T follicular helper cell (primary cell): Measurements from ENCODE around the gene SCP2D1.

Experiments
- DNase-seq: peaks from one replicate; pipeline ENCODE4 v3.0.0-alpha.2; 2020; ENCODE audit warnings: low read depth

Gene SCP2D1

DNA sequence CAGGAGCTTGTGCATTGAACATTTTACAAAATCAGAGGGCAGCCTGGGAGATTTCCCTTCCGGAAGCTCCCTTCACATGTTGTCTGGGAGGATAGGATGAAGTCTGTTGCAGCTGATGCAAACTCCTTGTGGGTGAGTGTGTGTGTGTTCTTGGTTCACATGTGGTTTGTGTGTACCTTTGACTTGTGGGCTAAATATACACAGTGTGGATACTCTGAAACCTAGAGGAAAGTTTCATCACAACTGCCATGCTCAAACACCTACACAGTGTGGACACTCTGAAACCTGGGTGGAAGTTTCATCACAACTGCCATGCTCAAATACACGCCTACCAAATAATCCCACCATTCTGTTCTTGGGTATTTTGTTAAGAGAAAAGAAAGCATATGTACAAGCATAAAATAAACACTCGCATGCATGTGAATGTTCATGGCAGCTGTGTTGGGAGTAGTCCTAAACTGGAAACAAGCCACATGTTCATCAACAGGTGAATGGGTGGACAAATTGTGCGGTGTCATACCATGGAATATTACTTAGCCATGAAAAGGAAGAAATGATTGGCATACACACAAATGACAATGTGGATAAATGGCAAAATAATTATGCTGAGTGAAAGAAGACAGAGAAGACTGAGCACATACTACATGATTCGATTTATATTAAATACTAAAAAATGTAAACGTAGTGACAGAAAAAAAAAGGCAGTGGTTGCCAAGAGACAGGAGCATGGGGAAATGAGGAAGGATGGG is 1.8 kb downstream of the SCP2D1 start:
- no peak for DNase-seq

GRCh38 chr20:18822832-18823231 is 9.2 kb downstream of the SCP2D1 start:
- DNase-seq = no peak

DNA sequence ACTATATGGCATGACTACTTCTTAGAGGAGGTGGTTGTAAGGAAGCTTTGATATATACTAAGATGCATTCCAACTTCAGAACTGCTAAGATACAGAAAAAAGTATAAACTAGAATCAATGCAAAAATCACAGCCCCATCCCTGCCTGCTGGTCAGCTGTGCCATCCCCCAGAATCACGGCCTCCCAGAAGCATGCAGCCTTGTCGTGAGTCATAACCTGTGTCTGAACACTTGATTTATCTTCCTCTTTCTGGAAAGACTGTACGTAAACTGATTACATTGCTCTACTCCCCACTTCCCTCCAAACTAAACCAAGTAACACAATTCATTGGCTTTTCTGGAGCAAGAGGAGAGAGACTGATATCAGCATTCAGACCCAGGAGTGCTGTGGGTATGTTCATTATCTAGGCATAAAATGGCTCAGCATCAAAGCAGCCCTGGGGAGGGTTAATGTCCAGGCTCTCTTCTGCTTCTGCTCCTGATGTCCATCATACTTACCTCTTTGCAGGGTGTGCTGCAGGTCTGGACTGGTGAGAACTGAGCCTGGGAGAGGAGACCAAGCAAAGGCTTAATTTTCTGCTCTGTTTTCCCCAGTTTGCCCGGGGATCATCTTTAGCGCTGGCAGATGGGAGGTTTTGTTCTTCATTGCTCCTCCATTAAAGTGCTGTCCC is 18.4 kb downstream of the SCP2D1 start:
- DNase-seq = no peak

DNA sequence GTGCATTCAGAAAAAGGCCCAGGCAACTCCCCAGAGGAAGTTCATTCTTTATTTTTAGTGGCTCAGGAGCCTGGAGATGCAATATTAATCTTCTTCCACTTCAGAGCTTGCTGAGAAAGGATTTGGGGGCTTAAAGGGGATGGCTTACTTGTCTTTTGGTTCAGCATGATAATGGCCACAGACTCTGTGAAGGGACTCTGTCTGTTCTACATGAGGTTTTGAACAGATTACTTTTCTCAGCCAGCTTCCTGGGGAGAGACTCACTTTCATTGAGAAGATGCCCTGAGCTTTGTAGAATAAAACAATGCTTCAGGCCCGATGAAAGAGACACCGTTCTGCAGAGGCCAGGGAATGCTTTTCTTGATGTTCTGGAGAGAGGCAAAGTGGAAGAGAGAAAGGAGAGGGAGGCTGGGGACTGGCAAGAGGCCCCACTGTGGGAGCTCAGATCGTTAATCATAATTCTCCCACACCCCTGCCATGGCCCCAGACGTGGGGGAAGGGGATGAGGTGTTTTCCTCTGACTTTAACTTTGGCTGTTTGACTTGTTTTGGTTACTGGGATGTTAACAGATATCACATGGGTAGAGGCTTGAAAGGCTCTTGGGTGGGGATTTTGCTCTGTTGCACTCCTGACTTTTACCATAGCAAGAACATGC is 19.1 kb downstream of the SCP2D1 start:
- no peak for DNase-seq

DNA sequence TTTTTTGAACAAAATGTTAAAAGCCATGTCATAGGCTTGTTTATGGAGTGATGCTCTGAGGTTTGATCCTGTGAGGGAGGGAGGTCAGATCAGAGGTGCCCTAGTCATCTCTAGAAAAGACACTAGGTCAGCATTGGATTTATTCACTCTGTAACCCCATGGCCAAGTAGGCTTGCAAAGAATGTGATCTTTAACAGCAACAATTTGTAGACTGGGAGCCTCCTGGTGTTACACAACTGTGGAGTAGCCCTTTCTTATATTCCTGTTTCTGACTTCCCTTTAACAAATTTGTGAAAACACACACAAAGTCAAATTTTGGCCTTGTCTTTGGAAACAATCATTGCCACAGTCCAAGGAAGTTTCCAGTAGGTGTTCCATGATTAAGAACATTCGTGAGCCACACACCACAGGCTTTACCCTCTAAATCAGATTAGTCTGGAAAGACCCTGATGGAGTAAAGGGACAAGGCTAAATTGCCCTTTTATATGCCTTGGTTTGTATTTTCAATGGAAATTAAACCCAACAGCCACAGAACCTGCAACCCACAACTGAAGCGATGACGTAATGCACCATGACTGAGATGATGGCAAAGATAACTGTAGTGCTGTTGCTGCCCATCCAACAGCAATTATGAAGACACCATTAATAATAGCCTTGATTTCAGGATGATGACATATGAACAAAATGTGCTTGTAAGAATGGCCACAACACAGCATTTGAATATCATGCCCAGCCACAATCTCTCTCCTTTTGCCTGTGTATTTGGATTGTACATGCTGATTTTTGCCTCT is 22.1 kb downstream of the SCP2D1 start:
- no peak for DNase-seq

- DNase-seq = no peak
Observed at GRCh38 chr20:18837718-18838117, 24.1 kb downstream of the SCP2D1 start.

DNA sequence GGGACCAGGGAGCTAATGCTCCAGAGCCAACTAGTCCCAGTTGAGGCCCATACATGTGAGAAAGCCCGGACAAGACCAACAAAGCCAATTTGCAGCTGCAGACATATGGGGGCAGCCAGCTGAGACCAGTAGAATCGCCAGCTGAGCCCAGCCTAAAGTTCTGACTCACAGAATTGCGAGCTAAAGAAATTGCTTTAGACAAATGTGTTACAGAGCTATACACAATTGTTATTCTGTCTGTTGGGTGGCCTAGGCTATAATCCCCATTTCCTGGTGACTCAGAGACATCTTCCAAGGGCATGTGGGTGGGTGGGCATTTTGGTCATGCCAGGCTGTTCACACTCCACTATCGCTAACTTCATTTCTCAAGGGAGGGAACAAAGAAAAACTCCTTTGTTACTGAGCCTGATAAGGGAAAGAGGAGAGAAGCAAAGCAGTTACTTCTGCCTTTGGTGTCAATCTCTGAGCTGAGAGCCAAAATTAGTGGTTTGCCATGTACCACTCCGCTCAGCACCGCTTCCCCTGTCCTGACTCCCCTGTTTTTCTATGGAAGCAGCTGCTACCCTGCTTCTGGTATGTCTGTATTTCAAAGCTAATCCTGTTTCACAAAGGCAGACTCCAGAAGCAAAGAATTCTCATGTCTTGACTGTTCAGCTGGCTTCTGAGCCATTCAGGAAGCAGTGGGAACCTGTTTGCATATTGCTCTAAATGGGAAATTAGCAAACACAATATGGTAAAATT is 26.1 kb downstream of the SCP2D1 start:
- DNase-seq = no peak

DNA sequence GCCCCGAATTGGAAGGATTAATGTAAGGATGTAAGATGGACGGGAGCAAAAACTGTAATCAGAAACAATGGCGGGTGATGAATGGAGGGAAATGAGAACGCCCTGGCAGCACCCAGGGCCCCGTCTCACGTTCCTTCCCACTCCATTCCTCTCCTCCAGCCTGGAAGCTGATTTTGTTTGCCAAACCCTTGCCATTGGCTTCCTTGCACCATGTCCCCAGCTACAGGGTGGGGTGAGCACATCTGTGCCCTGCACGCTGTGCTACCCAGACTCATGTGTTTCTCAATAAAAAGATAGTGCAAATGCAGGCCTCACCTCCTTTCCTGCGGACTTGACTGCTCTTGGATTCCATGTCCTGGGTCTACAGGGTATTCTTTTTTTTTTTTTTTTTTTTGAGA is 26.7 kb downstream of the SCP2D1 start:
- no peak for DNase-seq

DNA sequence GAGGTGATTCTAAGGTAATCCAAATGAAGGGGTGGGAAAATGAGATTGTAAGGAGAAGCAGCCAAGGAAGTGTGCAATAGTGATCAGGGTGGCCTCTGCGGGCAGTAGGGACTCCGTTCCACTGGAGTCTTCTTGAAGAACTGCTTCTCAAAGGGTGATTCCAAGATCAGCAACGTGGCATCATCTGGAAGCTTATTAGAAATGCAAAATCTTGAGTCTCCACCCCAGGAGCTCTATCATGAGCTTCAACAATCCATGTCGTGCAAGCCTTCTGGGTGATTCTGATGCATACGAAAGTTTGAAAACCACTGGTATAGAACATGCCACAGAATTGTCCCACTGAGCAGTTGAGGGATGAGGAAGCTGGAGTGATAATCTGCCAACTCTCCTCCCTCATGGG is 31.4 kb downstream of the SCP2D1 start:
- no peak for DNase-seq

- DNase-seq = no peak
Observed at GRCh38 chr20:18847226-18847755, 33.7 kb downstream of the SCP2D1 start.

- no peak for DNase-seq
Observed at GRCh38 chr20:18849131-18849530, 35.5 kb downstream of the SCP2D1 start.

DNA sequence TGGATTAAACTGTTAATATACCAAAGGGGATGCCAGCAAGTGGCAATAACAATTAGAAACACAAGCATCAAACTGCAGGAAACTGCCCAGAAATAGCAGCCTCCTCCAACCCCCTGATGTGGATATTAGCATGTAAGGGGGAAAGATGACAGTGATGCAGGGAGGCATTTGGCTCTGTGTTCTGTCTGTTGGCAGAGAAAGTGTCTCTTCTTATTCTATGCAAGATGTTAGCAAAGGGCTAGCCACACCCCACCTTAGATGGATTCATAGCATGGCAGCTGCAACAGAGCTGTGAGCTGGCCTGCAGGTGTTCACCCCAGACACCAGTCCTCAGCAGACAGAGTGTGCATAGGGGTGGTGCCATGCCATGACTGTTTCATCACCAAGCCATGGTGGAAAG is 38.0 kb downstream of the SCP2D1 start:
- DNase-seq = no peak

DNA sequence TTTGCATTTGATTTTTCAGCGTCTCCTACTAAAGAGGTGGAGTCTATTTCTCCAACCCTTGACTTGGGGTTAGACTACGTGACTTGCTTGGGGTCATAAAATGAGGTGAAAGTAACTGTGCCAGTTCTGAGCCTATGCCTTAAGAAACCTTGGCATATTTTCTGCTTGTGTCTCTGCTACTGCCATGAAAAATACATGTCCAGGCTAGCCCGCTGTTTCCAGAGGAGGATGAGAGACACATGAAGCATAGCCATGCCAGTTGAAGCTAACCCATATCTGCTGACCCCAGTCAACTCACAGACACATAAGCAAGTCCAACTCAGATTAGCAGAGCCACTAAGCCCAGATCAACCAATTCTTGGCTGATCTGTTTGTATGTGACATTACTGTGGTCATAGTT is 38.7 kb downstream of the SCP2D1 start:
- DNase-seq = no peak

DNA sequence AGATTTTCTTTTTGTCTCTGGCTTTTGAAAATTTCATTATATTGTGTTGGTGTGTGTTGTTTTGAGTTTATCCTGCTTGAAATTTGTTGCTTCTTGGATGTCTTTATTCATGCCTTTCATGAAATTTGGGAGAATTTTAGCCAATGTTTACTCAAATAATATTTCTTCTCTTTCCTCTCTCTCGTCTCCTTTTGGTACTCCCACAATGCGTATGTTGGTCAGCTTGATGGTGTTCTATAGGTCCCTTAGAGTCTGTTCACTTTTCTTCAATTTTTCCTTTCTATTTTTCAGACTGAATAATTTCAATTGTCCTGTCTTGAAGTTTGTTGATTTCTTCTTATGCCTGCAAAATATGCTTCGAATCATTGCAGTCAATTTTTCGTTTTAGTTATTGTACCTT is 39.6 kb downstream of the SCP2D1 start:
- no peak for DNase-seq

DNA sequence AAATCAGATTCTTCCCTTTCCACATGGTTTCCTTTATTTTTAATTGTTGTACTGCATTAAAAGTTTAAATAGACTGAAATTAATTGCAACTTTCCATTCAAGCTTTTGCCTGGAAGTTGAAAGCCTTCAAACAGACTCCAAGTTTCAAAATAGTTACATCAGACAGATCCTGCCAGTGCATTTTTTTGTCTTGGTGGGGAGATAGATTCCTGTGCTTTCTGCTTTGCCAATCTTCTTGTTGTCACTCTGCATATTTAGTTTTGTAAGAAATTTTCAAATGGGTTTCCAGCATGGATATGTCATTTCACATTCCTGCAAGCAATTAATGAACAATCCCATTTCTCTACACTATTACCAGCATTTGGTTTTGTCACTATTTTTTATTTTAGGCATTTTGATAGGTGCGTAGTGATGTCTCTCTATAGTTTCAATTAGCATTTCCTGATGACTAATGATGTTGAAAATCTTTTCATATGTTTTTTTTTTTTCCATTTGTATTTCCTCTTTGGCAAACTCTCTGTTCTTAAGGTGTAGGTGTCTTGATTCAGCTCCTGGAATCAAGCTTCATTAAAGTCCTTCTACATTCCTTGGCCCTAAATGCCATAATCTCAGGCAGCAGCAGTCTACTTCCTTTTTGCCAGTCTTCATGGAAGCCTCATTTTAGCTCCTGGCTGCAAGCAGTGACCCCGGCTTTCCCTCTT is 40.5 kb downstream of the SCP2D1 start:
- no peak for DNase-seq

DNA sequence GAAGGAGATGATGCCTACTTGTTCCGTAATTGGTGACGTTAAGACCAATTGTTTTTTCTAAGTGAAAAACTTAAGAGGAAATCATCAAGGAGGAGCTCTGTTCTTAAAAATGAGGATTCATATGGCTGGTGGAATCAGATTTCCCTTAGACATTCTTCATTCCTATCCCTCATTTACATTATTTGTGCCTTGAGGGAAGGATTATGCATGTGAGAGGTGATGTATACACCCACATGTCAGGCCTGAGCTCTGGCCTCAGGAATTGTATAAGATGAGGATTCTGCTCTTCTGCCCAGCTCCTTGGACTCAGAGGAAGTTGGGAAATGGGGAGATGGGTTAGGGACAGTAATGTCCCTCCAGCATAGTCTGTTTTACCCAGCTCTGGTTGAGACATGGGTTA is 42.3 kb downstream of the SCP2D1 start:
- no peak for DNase-seq

DNA sequence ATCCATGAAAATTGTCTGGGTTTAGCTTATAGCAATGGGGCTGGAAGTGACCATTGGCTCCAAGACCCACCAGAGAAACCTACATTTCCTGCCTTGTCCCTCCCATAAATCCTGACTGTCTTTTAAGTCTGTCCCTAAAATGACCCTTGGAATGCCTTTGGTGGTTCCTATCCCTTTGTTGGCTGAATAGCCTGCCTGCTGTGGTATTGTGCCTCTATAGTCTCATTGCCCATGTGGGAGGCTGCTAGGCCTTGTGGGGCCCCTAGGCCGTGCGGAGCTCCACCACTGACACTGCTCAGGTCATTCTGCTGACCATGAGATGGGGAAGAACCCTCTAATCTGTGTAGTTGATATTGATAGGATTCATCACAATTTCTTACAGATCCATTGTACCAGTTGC is 43.3 kb downstream of the SCP2D1 start:
- no peak for DNase-seq

- DNase-seq = no peak
Observed at GRCh38 chr20:18857640-18858039, 44.1 kb downstream of the SCP2D1 start.

DNA sequence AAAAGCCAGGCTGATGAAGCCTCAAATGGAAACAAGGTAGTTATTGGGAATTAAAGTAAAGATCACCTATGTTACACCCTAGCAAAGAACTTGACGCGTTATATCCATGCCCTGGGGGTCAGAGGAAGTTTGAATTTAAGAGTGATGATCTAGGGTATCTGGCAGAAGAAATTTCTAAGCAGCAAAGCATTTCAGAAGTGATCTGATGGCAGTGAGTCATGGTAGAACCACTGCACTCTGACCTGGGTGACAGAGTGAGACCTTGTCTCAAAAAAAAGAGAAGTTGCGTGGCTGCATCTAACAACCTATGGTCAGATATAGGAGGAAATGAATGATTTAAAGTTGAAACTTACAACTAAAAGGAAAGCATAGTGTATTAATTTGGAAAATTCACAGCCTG is 45.2 kb downstream of the SCP2D1 start:
- no peak for DNase-seq
